GM12873 (cell line): ENCODE results near the gene SNAP47.

ENCODE experiments used
- TF ChIP-seq, protein P1 (sequence below): IDR thresholded peaks from 2 replicates; pipeline ENCODE4 v1.5.1; 2012; ENCODE audit warnings: low read depth, mild to moderate bottlenecking, moderate library complexity, low read length, control low read depth; ENCODE audit not compliant: insufficient read depth; ENCODE audit errors: missing control alignments

SNAP47 gene

GRCh38 chr1:227785805-227786671 lies 50.8 kb downstream of the SNAP47 start:
- TF ChIP-seq, protein P1, sequence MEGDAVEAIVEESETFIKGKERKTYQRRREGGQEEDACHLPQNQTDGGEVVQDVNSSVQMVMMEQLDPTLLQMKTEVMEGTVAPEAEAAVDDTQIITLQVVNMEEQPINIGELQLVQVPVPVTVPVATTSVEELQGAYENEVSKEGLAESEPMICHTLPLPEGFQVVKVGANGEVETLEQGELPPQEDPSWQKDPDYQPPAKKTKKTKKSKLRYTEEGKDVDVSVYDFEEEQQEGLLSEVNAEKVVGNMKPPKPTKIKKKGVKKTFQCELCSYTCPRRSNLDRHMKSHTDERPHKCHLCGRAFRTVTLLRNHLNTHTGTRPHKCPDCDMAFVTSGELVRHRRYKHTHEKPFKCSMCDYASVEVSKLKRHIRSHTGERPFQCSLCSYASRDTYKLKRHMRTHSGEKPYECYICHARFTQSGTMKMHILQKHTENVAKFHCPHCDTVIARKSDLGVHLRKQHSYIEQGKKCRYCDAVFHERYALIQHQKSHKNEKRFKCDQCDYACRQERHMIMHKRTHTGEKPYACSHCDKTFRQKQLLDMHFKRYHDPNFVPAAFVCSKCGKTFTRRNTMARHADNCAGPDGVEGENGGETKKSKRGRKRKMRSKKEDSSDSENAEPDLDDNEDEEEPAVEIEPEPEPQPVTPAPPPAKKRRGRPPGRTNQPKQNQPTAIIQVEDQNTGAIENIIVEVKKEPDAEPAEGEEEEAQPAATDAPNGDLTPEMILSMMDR = no peak

- TF ChIP-seq, protein P1 = no peak
These were observed 51.7 kb downstream of the SNAP47 start for GRCh38 chr1:227786673-227787512.

DNA sequence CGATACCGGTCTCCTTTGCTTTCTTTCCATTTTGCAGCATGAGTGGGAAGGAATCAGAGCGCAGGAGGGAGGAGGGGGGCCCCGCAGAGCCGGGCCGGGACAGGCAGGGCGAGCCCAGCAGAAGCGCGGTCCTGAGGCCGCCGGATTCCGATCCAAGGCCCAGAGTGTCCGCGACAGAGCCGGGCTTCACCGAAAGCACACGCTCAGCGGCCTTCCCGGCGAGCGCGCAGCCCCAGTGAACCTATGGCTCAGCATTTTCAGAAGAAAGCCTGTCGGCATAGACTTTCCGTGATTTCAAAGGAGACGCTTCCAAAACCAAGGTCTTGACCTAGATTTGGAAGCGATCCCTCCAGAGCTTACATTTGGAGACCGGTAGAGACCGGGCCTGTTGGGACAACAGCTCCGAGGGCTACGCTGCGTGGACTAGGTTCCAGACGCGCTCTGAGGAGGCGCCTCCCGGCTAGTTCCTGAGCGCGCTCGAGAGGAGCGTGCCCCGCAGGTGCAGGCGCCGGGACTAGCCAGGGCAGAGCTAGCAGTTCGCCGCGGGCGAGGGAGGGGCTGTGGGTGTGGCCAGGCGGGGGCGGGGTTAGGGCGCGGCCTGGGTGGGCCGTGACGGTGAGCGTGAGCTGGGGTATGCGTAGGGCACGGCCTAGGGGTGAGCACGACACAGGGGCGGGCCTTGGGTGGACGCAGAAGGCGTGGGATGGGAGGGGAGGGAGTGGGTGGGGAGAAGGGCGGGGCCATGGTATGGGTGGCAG lies 52.5 kb downstream of the SNAP47 start:
- TF ChIP-seq, protein P1 = no peak

- TF ChIP-seq, protein P1 = no peak
These were observed 53.2 kb downstream of the SNAP47 start for GRCh38 chr1:227788271-227789083.

- TF ChIP-seq, protein P1 = no peak
These were observed 54.1 kb downstream of the SNAP47 start for GRCh38 chr1:227789084-227790033.

DNA sequence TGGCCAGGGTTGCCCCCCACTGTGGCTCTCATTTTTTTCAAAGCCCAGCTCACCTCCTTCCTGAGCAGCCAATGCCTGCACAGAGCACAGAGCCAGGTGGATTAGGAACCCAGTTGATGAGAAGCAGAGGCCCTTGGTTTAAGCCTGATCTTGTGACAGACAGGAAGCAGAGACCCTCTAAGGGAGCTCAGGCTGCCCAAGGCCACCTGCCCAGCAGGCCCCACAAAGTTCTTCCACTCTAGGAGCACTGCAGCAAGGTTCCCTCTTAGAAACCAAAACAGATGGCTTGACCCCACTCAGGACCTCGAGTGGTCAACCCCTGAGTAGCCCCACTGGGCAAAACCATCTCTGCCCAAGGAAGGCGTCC lies 54.8 kb downstream of the SNAP47 start:
- TF ChIP-seq, protein P1 = no peak
